Activated CD4-positive, alpha-beta T cell treated with anti-CD3 and anti-CD28 coated beads, Interleukin-2, Interleukin-6, amounts not matched to agents 100 ng/mL and 50 ng/mL, durations not matched to agents 16 hours and 8 hours (primary cell): ENCODE measurements around the gene STRN3.
"Not testable (repeated sequence)": the region's sequence is repeated elsewhere in the genome, so short reads cannot be mapped to it uniquely, and the experiment has no call there.

ENCODE experiments used
- DNase-seq: peaks from one replicate; pipeline ENCODE4 v3.0.0-alpha.2; 2020

The STRN3 gene

DNA sequence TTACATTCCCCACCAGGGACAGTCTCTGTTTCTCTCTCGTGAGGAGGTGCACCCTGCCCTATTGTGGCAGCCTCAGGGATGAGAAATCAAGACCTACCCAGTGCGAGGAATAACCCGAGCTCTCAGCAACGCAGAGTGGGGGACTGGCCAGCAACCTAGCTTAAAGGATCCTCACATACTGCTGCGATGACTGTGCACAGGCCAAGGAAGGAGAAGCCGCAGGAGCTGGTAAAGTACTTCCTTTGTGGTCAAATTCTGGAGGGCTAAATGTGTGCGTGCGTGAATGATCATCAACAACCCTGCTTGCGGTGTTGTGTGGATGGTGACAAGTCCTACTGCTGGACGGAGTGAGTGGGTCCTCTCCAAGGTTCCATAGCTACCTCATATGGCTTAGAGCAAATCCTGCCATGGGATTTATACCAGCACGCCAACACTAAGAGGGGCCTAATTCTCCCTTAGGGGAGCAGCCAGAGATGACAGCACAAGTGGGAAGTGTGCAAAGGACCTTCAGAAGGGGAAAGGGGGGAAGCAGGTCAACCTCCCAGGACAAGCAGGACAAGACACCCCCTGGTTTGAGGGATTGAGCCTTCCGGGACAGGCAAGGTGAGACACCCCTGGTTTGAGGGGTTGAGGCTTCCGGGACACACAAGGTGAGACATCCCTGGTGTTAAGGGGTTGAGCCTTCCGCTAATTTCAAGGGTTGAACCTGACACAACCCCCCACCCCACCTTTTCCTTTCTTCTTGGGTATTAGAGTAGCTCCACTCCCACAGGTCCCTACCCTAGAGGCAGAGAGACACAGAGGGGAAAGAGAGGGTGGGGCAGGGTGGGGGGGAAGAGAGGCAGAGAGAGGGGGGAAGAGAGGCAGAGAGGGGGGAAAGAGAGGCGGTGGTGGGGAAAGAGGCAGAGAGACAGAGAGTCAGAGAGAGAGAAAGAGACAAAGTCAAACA is 59.5 kb downstream of the STRN3 start:
- no peak for DNase-seq

DNA sequence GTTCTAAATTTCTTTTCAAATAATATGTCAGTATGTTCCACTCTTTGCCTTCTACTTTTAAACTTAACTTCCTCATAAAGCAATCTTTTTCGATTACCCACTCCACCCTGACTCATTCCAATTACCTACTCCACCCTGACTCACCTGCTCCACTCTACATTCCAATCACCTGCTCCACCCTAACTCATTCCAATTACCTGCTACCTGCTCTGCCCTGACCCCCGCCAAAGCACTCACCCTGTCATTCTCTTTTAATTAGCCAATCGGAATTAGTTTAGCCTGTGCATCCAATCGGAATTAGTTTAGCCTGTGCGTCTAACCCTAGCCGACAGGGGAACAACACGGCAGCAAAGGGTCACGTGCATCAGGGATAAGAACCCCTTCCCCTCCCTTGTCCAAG is 60.3 kb downstream of the STRN3 start:
- not testable (repeated sequence) for DNase-seq

DNA sequence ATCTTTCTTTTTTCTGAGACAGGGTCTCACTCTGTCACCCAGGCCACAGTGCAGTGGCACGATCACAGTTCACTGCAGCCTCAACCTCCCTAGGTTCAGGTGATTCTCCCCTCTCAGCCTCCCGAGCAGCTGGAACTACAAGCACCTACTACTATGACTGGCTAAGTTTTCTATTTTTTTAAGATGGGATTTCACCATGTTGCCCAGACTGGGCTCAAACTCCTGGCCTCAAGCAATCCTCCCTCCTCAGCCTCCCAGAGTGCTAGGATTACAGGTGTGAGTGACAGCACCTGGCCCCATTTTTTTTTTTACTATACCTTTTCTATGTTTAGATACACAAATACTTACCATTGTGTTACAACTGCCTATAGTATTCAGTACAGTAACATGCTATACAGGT is 63.6 kb downstream of the STRN3 start:
- DNase-seq, result not testable (repeated sequence)

DNA sequence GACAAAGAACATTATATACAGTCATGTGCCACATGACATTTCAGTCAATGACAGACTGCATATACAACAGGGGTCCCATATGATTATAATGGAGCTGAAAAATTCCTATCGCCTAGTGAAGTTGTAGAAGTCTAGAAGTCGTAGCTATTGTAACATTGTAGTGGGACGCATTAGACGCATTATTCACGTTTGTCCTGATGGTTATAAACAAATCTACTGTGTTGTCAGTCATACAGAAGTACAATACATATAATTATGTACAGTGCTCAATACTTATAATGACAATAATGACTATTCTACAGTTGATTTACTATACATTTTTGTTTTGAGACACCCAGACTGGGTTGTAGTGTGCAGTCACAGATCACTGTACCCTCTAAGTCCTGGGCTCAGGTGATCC is 64.8 kb downstream of the STRN3 start:
- DNase-seq, result no peak

DNA sequence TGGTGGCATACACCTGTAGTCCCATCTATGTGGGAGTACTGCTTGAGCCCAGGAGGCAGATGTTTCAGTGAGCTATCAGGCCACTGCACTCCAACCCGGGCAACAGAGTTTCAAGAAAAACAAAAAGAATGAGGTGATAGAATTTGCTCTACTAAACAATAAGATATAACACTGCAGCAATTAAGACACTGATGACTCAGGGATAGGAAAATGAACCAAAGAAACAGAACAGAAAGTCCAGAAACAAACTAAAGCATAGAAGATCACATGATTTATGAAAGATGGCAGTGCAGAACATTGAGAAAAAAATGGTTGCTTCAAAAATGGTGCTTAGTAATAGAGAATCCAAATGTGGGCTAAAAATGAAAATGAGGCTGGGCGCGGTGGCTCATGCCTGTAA is 66.0 kb downstream of the STRN3 start:
- no peak for DNase-seq

DNA sequence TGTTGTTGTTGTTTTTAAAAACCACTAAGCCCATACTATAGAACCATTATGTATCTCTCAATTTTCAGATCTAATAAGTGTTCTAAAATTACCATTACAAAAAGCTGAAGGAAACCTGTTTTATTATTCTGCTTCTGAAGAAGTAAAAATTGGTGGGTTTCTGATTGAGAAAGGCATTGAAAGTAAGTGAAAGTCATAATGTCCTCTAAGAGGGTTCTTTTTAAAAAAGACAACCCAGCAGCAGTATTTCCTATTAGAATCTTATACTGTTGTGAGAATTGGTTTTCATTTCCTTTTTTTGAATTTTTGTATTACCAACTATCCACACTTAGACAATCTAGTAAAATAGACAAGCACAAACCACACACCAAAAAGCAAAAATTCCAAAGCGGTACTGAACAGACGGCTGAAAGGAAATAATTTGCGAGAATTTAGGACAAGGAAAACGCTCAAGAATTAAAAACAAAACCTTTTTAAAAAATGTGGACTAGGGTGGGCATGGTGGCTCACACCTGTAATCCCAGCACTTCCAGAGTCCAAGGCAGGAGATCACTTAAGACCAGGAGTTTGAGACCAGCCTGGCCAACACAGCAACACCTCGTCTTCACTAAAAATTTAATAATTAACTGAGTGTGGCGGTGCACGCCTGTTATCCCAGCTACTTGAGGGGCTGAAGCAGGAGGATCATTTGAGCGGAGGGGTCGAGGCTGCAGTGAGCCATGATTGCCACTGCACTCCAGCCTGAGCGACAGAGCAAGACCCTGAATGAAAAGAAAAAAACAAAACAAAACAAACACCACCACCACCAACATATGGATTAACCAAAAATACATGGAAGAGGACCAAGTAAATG is 67.4 kb downstream of the STRN3 start:
- no peak for DNase-seq

DNA sequence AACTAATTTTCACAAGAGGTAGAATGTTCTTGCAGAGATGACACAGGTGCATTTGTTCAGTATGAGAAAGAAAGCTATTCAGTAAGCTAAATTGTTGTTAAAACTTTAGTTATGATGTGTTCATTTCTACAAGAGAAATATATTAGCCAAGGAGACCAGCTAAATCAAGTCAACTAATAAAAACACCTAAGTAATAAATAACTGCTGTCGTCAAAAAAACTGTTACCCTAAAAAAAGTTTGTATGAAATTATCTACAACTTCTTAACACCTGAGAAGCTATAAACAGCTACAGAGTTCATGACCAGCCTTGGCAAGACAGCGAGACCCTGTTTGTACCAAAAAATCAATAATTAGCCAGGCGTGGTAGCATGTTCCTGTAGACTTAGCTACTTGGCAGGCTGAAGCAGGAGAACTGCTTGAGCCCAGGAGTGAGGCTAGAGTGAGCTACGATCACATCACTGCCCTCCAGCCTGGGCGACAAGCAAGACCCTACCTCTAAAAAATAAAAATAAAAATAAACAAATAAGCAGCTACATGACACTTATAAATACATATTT is 68.3 kb downstream of the STRN3 start:
- DNase-seq, result no peak

DNA sequence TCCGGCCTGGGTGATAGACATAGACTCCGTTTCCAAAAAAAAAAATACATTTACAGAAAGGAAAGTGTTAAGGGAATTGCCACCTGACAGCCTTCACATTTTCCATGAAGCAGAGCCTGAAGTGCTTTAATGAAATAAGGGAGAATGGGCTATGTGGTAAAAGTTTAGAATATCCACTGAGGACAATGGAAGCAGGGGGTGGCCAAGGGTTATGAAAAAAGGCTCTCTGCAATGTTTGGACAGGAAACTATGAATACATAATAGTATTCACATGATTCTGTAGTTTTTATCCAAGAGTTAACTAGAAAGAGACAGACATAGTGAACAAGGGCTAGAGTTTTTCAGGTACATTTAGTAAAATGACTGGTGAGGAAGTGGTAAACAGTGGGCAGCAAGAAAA is 76.5 kb downstream of the STRN3 start:
- no peak for DNase-seq

DNA sequence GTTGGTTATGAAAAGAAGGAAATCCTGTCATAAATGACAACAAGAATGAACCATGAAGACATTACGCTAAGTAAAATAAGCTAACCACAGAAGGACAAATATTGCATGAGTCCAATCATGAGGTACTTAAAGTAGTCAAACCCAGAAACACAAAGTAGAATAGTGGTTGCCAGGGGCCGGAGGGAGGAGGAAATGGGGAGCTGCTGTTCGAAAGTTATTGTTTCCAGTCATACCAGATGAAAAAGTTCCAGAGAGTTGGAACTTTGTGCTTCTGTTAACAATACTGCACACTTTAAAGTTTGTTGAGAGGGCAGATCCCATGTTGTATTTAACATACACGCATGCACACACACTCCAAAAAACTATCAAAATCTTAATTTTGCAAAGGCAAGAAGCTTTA is 82.5 kb downstream of the STRN3 start:
- DNase-seq, result no peak

DNA sequence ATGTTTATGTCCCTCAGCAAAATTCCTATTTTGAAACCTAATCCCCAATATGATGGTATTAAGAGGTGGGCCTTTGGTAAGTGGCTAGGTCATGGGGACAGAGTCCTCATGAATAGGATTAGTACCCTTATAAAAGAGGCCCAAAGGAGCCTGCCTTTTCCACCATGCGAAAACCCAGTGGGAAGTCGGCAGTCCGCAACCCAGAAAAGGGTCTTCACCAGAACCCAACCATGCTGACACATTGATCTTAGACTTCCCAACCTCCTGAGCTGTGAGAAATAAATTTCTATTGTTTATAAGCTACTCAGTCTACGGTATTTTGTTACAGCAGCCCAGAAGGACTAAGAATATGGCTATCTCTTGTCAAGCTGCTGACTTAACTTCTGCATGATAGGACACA is 85.3 kb downstream of the STRN3 start:
- DNase-seq, result no peak

DNA sequence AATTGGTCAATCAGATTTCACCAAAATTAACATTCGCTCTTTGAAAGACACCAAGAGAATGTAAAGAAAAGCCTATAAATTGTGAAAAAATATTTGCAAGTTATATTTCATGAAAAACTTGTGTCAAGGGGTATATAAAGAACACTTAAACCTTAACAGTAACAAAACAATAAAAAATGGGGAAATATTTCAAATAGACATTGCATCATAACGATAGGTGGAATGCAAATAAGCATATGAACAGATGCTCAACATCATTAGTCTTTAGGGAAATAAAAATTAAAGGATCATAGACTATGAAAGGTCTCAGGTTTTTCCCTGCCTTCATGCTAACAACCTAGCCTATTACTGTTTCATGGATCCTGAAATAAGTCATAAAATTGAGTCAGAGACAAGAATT is 87.6 kb downstream of the STRN3 start:
- no peak for DNase-seq

DNA sequence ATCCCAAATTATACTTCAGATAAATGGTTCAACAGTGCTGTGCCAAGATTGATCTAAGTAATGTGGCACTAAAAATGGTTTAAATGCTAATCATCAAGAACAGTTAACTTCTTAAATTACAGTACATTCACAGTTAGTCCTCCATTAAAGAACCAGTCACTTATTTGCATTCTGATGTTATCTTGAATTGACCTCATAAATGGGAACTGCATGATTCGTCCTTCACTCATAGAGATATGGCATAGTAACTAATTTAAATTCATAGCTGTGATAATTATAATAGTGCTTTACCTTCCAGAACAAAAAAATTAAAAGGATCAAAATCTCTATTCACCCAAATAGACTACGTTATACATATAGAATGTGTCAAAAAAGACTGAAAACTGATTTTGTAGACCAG is 90.7 kb downstream of the STRN3 start:
- DNase-seq, result no peak

DNA sequence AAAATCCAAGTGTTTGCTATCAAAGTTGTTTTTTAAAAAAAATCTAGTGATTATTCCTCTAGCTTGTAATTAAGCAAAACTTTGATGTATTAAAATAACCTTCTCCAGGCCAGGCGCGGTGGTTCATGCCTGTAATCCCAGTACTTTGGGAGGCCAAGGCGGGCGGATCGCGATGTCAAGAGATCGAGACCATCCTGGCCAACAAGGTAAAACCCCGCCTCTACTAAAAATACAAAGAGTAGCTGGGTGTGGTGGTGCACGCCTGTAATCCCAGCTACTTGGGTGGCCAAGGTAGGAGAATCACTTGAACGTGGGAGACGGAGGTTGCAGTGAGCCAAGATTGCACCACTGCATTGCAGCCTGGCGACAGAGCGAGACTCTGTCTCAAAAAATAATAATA is 92.2 kb downstream of the STRN3 start:
- not testable (repeated sequence) for DNase-seq

DNA sequence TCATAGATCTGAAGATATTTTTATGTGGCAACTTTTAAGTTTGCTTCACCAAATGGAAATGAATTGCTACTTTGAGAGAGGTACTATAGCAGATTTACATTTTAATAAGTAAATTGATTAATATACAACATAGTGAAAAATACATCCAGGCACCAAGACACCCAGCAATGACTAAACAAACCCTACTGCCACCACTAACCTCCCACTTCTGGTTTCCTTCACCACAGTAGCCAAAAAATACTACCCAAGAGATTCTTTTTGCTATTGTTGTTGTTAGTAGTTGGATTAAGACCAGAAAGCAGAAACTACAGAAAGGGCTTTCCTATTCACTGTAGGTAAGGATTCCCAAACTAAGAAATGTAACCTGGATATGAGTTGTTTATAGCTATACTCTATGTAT is 97.7 kb downstream of the STRN3 start:
- DNase-seq, result peak; percentile 9

DNA sequence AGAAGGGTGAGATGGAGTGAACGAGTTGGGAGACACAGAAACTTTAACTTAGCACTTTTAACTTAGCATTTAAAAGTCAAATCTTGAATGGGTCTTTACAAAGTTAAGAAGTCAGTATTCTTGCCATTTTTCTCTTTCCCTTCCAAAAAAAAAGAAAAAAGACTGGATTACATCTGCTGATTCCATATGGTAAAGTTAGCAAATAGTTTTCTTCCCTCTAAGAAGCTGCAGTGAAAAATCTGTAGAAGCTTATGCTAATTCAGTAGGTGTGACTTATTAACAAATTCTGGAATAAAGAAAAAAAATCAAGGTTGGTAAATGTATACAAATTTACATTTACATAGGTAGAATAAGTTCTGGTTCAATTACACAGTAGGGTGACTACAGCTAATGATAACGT is 100.9 kb downstream of the STRN3 start:
- DNase-seq, result no peak

DNA sequence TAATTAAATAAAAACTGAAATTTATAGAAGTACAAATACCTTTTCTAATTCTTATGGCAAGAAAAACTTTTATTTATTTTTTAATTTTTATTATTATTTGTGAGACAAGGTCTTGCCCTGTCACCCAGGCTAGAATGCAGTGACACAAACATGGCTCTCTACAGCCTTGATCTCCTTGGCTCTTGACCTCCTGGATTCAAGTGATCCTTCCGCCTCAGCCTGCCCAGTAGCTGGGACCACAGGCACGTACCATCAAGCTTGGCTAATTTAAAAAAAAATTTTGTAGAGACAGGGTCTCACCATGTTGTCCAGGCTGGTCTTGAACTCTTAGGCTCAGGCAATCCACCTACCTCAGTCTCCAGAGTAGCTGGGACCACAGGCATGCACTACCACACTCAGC is 104.4 kb downstream of the STRN3 start:
- no peak for DNase-seq

DNA sequence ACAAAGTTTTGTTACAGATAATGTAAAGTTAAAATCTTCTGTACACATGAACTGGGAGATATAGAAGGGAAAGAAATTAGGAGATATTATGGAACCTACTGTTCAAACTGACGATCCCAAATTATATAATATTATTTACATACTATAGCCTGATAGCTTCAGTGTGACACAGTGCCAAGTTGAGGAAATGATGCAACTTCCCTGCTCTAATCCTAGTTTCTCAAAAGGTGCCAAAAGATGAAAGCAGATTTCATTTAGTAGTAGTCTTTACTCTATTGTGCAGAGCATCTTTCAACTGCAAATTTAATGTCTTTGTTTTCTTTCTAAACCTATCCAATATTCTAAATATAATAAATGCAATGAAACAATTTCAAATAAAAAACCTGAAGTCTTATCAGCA is 104.9 kb downstream of the STRN3 start:
- DNase-seq, result peak; percentile 7

DNA sequence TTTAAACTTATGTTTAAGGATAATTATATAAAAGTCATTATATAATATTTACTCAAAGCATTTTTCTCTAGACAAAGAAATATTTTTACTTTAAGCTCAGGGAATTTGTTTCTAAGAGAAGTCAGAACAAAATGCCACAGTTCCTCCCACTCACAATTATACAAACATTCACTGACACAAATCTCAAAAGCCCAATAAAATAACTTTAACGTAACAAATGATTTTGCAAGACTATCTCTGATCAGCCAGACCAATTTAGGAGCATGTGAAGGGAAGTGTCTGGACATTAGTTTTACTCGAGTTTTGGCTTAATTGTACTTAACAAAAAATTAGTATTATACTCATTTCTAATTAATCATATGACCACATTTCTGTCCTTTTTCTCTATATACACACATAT is 110.6 kb downstream of the STRN3 start:
- no peak for DNase-seq

DNA sequence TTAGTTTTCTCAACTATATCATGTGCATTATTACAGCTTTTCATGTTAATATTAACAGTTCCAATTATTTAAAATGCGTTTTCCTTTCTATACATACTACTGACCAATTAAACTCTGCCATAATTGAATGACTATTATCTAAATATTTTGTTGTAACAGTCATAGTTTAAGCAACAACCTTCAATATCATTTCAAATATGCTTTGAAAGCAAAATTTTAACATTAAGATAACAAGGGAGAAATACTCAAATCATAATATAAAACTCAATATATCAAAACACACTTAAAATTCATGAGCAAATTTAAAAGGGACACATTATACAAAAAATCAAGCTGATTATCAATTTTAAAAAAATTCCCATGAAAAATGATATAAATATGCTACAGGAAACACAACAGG is 111.4 kb downstream of the STRN3 start:
- no peak for DNase-seq

DNA sequence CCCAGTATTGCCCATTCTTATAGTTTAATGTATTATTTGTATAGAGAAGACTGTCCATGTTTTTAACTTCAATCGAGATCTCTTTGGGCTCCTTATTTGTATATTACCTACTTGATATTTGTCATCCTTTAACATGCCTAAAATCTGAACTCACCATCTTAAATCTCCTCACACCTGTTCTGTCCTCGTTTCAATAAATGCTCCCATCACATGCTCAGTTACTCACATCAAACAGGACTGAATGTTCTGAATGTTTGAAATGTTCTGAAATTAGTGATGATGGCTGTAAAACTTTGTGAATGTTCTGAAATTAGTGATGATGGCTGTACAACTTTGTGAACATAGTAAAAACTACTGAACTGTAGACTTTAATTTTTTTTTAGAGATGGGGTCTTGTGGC is 117.4 kb downstream of the STRN3 start:
- no peak for DNase-seq

DNA sequence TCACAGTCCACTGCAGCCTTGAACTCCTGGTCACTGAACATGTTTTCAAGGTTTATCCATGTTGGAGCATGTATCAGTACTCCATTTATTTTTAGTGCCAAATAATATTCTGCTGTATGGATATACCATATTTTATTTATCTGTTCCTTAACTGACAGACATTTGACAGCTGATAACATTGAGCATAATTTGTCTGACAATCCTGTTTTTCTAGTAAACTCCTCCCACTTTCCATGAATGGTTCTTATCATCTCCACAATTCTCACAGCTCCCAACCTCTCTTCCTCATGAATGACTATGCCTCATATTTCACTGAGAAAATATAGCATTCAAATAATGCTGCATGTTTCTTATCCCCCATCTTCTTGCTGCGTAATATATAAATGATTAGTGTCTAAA is 118.5 kb downstream of the STRN3 start:
- DNase-seq, result no peak

DNA sequence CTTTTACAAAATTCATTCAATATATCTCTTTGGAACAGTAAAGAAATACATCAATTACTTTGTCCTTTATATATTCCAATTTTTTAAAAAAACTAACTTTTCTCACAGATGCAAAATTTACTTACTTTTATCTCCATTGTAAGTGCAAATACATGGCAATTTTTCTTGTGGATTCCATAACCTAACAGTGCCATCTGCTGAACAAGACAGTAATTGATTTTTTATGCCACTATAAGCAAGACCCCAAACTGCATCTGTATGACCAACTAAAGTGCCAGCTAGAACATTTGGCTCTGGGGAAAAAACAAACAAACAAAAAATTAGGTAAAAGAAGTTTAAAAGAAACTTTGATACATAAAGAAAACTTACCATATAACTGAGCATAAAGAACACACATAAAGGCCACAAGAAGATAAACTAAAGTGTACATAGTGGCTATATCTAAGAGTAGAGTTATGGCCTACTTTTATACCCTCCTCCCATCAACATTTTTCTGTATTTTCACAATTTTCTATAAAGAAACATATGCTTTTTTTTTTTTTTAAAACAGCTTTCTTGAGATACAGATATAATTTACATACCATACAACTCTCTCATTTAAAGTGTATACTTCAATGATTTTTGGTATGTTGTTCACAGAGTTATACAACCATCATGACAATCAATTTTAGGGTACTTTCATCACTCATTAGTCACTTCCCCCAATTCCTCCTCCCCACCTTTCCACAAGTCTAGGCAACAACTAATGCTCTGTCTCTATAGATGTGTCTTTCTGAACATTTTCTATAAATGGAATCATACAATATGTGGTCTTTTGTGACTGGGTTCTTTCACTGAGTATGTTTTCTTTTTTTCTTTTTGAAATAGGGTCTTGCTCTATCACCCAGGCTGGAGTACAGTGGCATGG is 119.2 kb downstream of the STRN3 start:
- peak; percentile 16 for DNase-seq
